Measurements from ENCODE around the gene ZYG11B. TPM values are rescaled to one million over a fixed set of nuclear protein-coding genes. Genes with fewer than 3 reads are reported as not detected.

Gene ZYG11B
- total and polyA plus RNA-seq, 2 of the 13 experiments (the other 11 are each of a cell fraction or from before 2014, with no cell fraction given) = 6.9 to 17.9 TPM

GRCh38 chr1:52697795-52698674 is 28.2 kb upstream of the ZYG11B start, which contains the start of gene COA7 (continued):
- TF ChIP-seq ZHX2 (IDR thresholded peaks at IDR 0.05; ENCODE audit: low read depth) (no peak), ZHX2 (CRISPR knock-in tag; IDR thresholded peaks at IDR 0.05; ENCODE audit: borderline replicate concordance) (peak; percentile 73; the same call in 1 of the 2 replicates), GRHL1 (CRISPR knock-in tag; conservative IDR thresholded peaks at IDR 0.05) (no peak), BHLHE40 (IDR thresholded peaks at IDR 0.05; ENCODE audit: low read length) (peak; percentile 92), ZNF619 (CRISPR knock-in tag; IDR thresholded peaks at IDR 0.05) (peak; percentile 38; the same call in 1 of the 2 replicates), NKX3-1 (CRISPR knock-in tag; IDR thresholded peaks at IDR 0.05) (peak; percentile 85), ELF4 (CRISPR knock-in tag; IDR thresholded peaks at IDR 0.05; ENCODE audit: borderline replicate concordance) (peak; percentile 70; the same call in 1 of the 2 replicates), HNRNPUL1 (IDR thresholded peaks at IDR 0.05; ENCODE audit: low read depth, low read length) (no peak), ZNF766 (CRISPR knock-in tag; IDR thresholded peaks at IDR 0.05; ENCODE audit: borderline replicate concordance) (peak; percentile 94), ZNF296 (CRISPR knock-in tag; conservative IDR thresholded peaks at IDR 0.05) (peak; percentile 93), ZSCAN25 (CRISPR knock-in tag; IDR thresholded peaks at IDR 0.05) (peak; percentile 79; the same call in 1 of the 2 replicates), ZNF557 (CRISPR knock-in tag; IDR thresholded peaks at IDR 0.05) (peak; percentile 54; the same call in 1 of the 2 replicates), IRX3 (CRISPR knock-in tag; IDR thresholded peaks at IDR 0.05; ENCODE audit: borderline replicate concordance, low read depth) (peak; percentile 85; the same call in 1 of the 2 replicates), ZNF367 (CRISPR knock-in tag; IDR thresholded peaks at IDR 0.05; ENCODE audit: borderline replicate concordance) (no peak), ZNF704 (CRISPR knock-in tag; IDR thresholded peaks at IDR 0.05; ENCODE audit: borderline replicate concordance) (peak; percentile 84), ARID2 (CRISPR knock-in tag; IDR thresholded peaks at IDR 0.05; ENCODE audit: borderline replicate concordance) (peak; percentile 34; the same call in 1 of the 2 replicates), GLI4 (CRISPR knock-in tag; IDR thresholded peaks at IDR 0.05; ENCODE audit: borderline replicate concordance) (peak; percentile 93; the same call in 1 of the 2 replicates), ZNF615 (CRISPR knock-in tag; IDR thresholded peaks at IDR 0.05; ENCODE audit: borderline replicate concordance) (no peak), CCAR2 (optimal IDR thresholded peaks at IDR 0.05; ENCODE audit: low read depth, low read length) (no peak), EED (CRISPR knock-in tag; IDR thresholded peaks at IDR 0.05) (peak; percentile 95)

Measured in HepG2 (cell line).